ENCODE measurements around the gene NPIPA3.
"Not testable (repeated sequence)": the region's sequence is repeated elsewhere in the genome, so short reads cannot be mapped to it uniquely, and the experiment has no call there.

The NPIPA3 gene

GRCh38 chr16:14703156-14704011 lies at the start of gene NPIPA3:
Gene NPIPA3 (plus strand): TSS chr16:14703411. CDS start chr16:14708944, 5,533 bp downstream.
- not testable (repeated sequence) for DNase-seq

GRCh38 chr16:14658063-14658462 lies 45.1 kb upstream of the NPIPA3 start:
- no peak for DNase-seq

- no peak for DNase-seq
These were observed 35.6 kb upstream of the NPIPA3 start for GRCh38 chr16:14667347-14668266.

- no peak for DNase-seq
These were observed 34.5 kb upstream of the NPIPA3 start for GRCh38 chr16:14668556-14669223.

GRCh38 chr16:14669776-14670175 lies 33.4 kb upstream of the NPIPA3 start:
- no peak for DNase-seq

- no peak for DNase-seq
These were observed 30.7 kb upstream of the NPIPA3 start for GRCh38 chr16:14672403-14672971.

- no peak for DNase-seq
These were observed 26.6 kb upstream of the NPIPA3 start for GRCh38 chr16:14676633-14677032.

GRCh38 chr16:14677627-14678026 lies 25.6 kb upstream of the NPIPA3 start:
- no peak for DNase-seq

- DNase-seq, result no peak
These were observed 24.3 kb upstream of the NPIPA3 start for GRCh38 chr16:14678748-14679497.

- not testable (repeated sequence) for DNase-seq
These were observed 22.8 kb upstream of the NPIPA3 start for GRCh38 chr16:14680396-14680795.

- no peak for DNase-seq
These were observed 22.1 kb upstream of the NPIPA3 start for GRCh38 chr16:14681115-14681514.

- no peak for DNase-seq
These were observed 21.1 kb upstream of the NPIPA3 start for GRCh38 chr16:14682121-14682520.

GRCh38 chr16:14685870-14686793 lies 17.1 kb upstream of the NPIPA3 start:
- DNase-seq, result not testable (repeated sequence)

- not testable (repeated sequence) for DNase-seq
These were observed 9.1 kb upstream of the NPIPA3 start, which contains the start of gene PLA2G10 for GRCh38 chr16:14694129-14694528. Gene PLA2G10 (minus strand): TSS chr16:14694308. CDS start chr16:14694229, 79 bp downstream.

GRCh38 chr16:14701859-14702258 lies 1.4 kb upstream of the NPIPA3 start:
- not testable (repeated sequence) for DNase-seq

GRCh38 chr16:14702672-14703071 lies 539 bp upstream of the NPIPA3 start:
- not testable (repeated sequence) for DNase-seq

GRCh38 chr16:14733233-14733632 lies 30.0 kb downstream of the NPIPA3 start:
- DNase-seq, result not testable (repeated sequence)

- not testable (repeated sequence) for DNase-seq
These were observed 37.7 kb downstream of the NPIPA3 start for GRCh38 chr16:14740832-14741385.

GRCh38 chr16:14741794-14742193 lies 38.6 kb downstream of the NPIPA3 start:
- DNase-seq, result not testable (repeated sequence)

Measured in activated effector memory CD4-positive, alpha-beta T cell treated with Interleukin-2 at 50 U/mL for 16 hours (primary cell).